ENCODE data around the gene CASKIN1. TPM values are rescaled to one million over a fixed set of nuclear protein-coding genes. Genes with fewer than 3 reads are reported as not detected.

The CASKIN1 gene
- total RNA-seq, 1 experiment from 2014 or later, result 2.6 TPM

DNA sequence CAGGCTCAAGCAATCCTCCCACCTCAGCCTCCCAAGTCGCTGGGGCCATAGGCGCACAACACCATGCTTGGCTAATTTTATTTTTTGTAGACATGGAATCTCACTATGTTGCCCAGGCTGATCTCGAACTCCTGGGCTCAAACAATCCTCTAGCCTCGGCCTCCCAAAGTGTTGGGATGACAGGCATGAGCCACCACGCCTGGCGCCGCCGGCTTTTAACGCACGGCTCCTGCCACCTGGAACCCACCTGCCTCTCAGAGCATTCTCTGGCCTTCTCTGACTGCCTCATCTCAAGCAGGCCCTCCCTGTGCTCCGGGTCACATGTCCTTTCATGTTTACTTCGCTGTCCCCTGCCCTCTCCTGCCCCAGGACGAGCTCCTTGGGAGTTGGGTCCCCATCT lies 10.3 kb downstream of the CASKIN1 start:
- DNase-seq, result no peak
- peaks cover 14% of the 10 kb centered on the region for H3K4me1 Mint-ChIP-seq (ENCODE audit: low read depth, unreplicated experiment)
- H3K36me3 Mint-ChIP-seq (ENCODE audit: insufficient read depth, unreplicated experiment), result peaks cover 40% of the 10 kb centered on the region
- intact Hi-C loops (cut with micrococcal nuclease; ENCODE audit: unreplicated experiment), result no loop called here
- TF ChIP-seq, protein P1, sequence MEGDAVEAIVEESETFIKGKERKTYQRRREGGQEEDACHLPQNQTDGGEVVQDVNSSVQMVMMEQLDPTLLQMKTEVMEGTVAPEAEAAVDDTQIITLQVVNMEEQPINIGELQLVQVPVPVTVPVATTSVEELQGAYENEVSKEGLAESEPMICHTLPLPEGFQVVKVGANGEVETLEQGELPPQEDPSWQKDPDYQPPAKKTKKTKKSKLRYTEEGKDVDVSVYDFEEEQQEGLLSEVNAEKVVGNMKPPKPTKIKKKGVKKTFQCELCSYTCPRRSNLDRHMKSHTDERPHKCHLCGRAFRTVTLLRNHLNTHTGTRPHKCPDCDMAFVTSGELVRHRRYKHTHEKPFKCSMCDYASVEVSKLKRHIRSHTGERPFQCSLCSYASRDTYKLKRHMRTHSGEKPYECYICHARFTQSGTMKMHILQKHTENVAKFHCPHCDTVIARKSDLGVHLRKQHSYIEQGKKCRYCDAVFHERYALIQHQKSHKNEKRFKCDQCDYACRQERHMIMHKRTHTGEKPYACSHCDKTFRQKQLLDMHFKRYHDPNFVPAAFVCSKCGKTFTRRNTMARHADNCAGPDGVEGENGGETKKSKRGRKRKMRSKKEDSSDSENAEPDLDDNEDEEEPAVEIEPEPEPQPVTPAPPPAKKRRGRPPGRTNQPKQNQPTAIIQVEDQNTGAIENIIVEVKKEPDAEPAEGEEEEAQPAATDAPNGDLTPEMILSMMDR (IDR thresholded peaks at IDR 0.05; ENCODE audit: unreplicated experiment), result no peak
- H3K27me3 Mint-ChIP-seq (ENCODE audit: unreplicated experiment), result peaks cover 31% of the 10 kb centered on the region
- H3K9me3 Mint-ChIP-seq (ENCODE audit: low read depth, unreplicated experiment), result no peaks in the 10 kb centered on the region
- H3K27ac Mint-ChIP-seq (ENCODE audit: unreplicated experiment), result peak overlapping the region; percentile 34
- BruUV-seq (replicated peaks), result no TSS peak
- H3K4me3 Mint-ChIP-seq (ENCODE audit: low read depth, unreplicated experiment), result peak overlapping the region; percentile 12
- CTCF ChIA-PET, result no interaction called here

DNA sequence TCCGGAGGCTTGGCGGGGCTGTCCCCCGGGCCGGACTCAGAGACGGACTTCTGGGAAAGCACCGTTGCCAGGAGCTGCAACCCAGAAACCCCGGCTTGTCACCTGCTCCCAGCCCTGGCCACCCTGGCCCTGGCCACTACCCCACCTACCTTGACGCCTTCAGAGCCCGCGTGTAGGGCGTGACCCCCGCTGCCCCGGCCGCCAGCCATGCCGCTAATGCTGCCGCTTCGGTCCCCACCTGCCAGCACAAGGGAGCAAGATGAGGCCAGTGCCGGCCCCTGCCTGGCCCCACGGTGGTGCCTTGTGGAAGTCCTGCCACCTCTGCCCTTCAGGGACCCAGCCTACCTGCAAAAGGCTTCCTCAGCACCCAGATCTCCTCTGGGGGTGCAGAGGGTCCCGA lies 11.4 kb downstream of the CASKIN1 start:
- peaks cover 40% of the 10 kb centered on the region for H3K36me3 Mint-ChIP-seq (ENCODE audit: insufficient read depth, unreplicated experiment)
- no peak overlapping the region for H3K27ac Mint-ChIP-seq (ENCODE audit: unreplicated experiment)
- no TSS peak for BruUV-seq (replicated peaks)
- TF ChIP-seq, protein P1 (IDR thresholded peaks at IDR 0.05; ENCODE audit: unreplicated experiment), result no peak
- DNase-seq, result no peak
- intact Hi-C loops (cut with micrococcal nuclease; ENCODE audit: unreplicated experiment), result no loop called here
- H3K4me3 Mint-ChIP-seq (ENCODE audit: low read depth, unreplicated experiment), result peak overlapping the region; percentile 27
- H3K27me3 Mint-ChIP-seq (ENCODE audit: unreplicated experiment), result peaks cover 31% of the 10 kb centered on the region
- no peaks in the 10 kb centered on the region for H3K9me3 Mint-ChIP-seq (ENCODE audit: low read depth, unreplicated experiment)
- CTCF ChIA-PET, result interaction anchor here (0.7 to 1.6 kb wide), 2 partner anchors 9 to 274 kb away, joined by 3 to 4 read pairs; no protein-coding TSS in a partner anchor
- H3K4me1 Mint-ChIP-seq (ENCODE audit: low read depth, unreplicated experiment), result peaks cover 14% of the 10 kb centered on the region

DNA sequence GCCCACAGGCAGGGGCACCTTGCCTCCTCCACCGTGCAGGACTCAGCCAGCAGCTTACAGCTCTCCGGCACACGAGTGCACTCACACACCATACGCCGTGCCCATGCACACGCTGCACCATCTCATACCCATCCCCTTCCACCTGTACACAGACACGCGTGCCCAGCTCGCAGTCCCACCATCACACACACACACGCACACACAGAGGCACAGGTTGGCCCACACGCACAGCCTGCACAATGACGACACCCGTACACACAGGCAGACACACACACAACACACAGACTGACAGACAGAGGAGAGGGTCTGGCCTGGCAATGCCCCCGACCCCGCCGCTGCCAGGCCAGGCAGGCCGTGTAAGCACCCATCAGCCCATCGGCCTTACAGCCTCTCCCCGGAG lies 12.1 kb downstream of the CASKIN1 start:
- TSS peak; percentile 18 for BruUV-seq (replicated peaks)
- no peak overlapping the region for H3K4me3 Mint-ChIP-seq (ENCODE audit: low read depth, unreplicated experiment)
- CTCF ChIA-PET, result interaction anchor here (0.7 to 1.6 kb wide), 2 partner anchors 10 to 273 kb away, joined by 3 to 4 read pairs; no protein-coding TSS in a partner anchor
- H3K27me3 Mint-ChIP-seq (ENCODE audit: unreplicated experiment), result peaks cover 31% of the 10 kb centered on the region
- peaks cover 43% of the 10 kb centered on the region for H3K36me3 Mint-ChIP-seq (ENCODE audit: insufficient read depth, unreplicated experiment)
- no peak for DNase-seq
- H3K9me3 Mint-ChIP-seq (ENCODE audit: low read depth, unreplicated experiment), result no peaks in the 10 kb centered on the region
- intact Hi-C loops (cut with micrococcal nuclease; ENCODE audit: unreplicated experiment), result no loop called here
- TF ChIP-seq, protein P1 (IDR thresholded peaks at IDR 0.05; ENCODE audit: unreplicated experiment), result no peak
- peaks cover 14% of the 10 kb centered on the region for H3K4me1 Mint-ChIP-seq (ENCODE audit: low read depth, unreplicated experiment)
- no peak overlapping the region for H3K27ac Mint-ChIP-seq (ENCODE audit: unreplicated experiment)

DNA sequence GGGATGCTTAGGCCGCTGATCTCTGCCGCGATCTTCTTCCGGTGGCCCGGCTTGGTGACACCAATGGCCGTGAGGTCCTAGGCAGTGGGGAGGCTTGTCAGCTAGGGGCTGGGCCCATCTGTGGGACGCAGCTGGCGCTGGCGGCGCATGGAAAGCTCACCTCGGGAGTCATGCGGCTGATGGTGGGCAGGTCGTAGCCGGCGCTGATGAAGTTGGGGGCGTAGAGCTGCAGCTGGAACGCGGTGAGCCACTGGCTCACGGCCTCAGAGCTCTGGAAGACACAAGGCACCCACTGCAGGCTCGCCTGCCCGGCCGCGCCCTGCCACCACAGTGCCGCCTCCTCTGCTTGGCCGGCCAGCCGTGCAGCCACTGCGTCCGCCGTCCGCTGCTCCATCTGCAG lies 12.7 kb downstream of the CASKIN1 start:
- no peaks in the 10 kb centered on the region for H3K9me3 Mint-ChIP-seq (ENCODE audit: low read depth, unreplicated experiment)
- H3K36me3 Mint-ChIP-seq (ENCODE audit: insufficient read depth, unreplicated experiment), result peaks cover 49% of the 10 kb centered on the region
- TF ChIP-seq, protein P1 (IDR thresholded peaks at IDR 0.05; ENCODE audit: unreplicated experiment), result no peak
- no peak overlapping the region for H3K27ac Mint-ChIP-seq (ENCODE audit: unreplicated experiment)
- intact Hi-C loops (cut with micrococcal nuclease; ENCODE audit: unreplicated experiment), result no loop called here
- no peak for DNase-seq
- H3K27me3 Mint-ChIP-seq (ENCODE audit: unreplicated experiment), result peaks cover 31% of the 10 kb centered on the region
- H3K4me3 Mint-ChIP-seq (ENCODE audit: low read depth, unreplicated experiment), result no peak overlapping the region
- no TSS peak for BruUV-seq (replicated peaks)
- peaks cover 14% of the 10 kb centered on the region for H3K4me1 Mint-ChIP-seq (ENCODE audit: low read depth, unreplicated experiment)
- CTCF ChIA-PET, result no interaction called here
